K562 (cell line): Measurements from ENCODE around the gene ERH. TPM values are rescaled to one million over a fixed set of nuclear protein-coding genes. Genes with fewer than 3 reads are reported as not detected.

Experiments used
- BRCA1 ChIP-seq, 2 experiments: fragments of 450-650 bp in 1 of 2; sonication (generic) in 1 of 2; formaldehyde crosslinking in 1 of 2; IDR thresholded peaks; 2 replicates each; pipeline versions ENCODE4 v1.5.0 to v1.6.1; 2017 to 2020; ENCODE audit warnings: mild to moderate bottlenecking in 1 of 2, missing genetic modification reagents in 1 of 2
- CBX3 ChIP-seq, 2 experiments: IDR thresholded peaks; 1 replicate in 1 of 2; 2 replicates in 1 of 2; pipeline ENCODE4 v1.6.1; 2012; ENCODE audit warnings: inconsistent platforms in 2 of 2, low read length in 2 of 2, borderline replicate concordance in 1 of 2, control low read depth in 1 of 2
- ELF4 ChIP-seq: fragments of 450-650 bp; formaldehyde crosslinking; IDR thresholded peaks from 2 replicates; pipeline ENCODE4 v1.4.0; 2022; ENCODE audit warnings: missing genetic modification characterization
- ERF ChIP-seq: fragments of 450-650 bp; formaldehyde crosslinking; IDR thresholded peaks from 2 replicates; pipeline ENCODE4 v1.4.0; 2020; ENCODE audit warnings: mild to moderate bottlenecking, mixed read lengths
- FOXA1 ChIP-seq: fragments of 450-650 bp; IDR thresholded peaks from 2 replicates; pipeline ENCODE4 v1.6.1; 2016; ENCODE audit warnings: mild to moderate bottlenecking, borderline replicate concordance
- GTF2A2 ChIP-seq: IDR thresholded peaks from 2 replicates; pipeline ENCODE4 v1.6.1; 2016; ENCODE audit warnings: mild to moderate bottlenecking, missing genetic modification characterization, missing compliant biosample characterization
- HBP1 ChIP-seq: fragments of 450-650 bp; formaldehyde crosslinking; IDR thresholded peaks from 2 replicates; pipeline ENCODE4 v1.4.0; 2022; ENCODE audit warnings: missing genetic modification characterization
- HDAC6 ChIP-seq: IDR thresholded peaks from 2 replicates; pipeline ENCODE4 v1.6.1; 2012; ENCODE audit warnings: low read depth, mild to moderate bottlenecking, control low read depth, inconsistent platforms, low read length, moderate library complexity
- HEY1 ChIP-seq: fragments of 250-450 bp; sonication (Bioruptor Pico); IDR thresholded peaks from 2 replicates; pipeline ENCODE4 v1.5.0; 2020; ENCODE audit warnings: mild to moderate bottlenecking, moderate library complexity, borderline replicate concordance
- LCOR ChIP-seq: sonication (generic); formaldehyde crosslinking; IDR thresholded peaks from 2 replicates; pipeline ENCODE4 v1.8.0; 2022; ENCODE audit warnings: mild to moderate bottlenecking, missing genetic modification reagents
- MAFF ChIP-seq: IDR thresholded peaks from 2 replicates; pipeline ENCODE4 v1.6.1; 2012; ENCODE audit warnings: low read length, improper control_type of control experiment
- MECOM ChIP-seq: fragments of 250-450 bp; sonication (Bioruptor Pico); IDR thresholded peaks from 2 replicates; pipeline ENCODE4 v1.8.0; 2022; ENCODE audit warnings: inconsistent platforms
- NCOA4 ChIP-seq: fragments of 450-650 bp; IDR thresholded peaks from 2 replicates; pipeline ENCODE4 v1.6.1; 2018; ENCODE audit warnings: mild to moderate bottlenecking; ENCODE audit not compliant: partially characterized antibody
- NR4A1 ChIP-seq, 2 experiments: fragments of 250-450 bp in 1 of 2; fragments of 450-650 bp in 1 of 2; sonication (Bioruptor Pico) in 1 of 2; IDR thresholded peaks; 2 replicates each; pipeline versions ENCODE4 v1.4.0 to v1.6.1; 2016 to 2020; ENCODE audit warnings: mild to moderate bottlenecking in 2 of 2, missing compliant biosample characterization in 1 of 2, missing genetic modification characterization in 1 of 2, moderate library complexity in 1 of 2
- PTBP1 ChIP-seq: fragments of 200-400 bp; formaldehyde crosslinking; IDR thresholded peaks from 2 replicates; pipeline ENCODE4 v1.6.1; 2017; ENCODE audit warnings: low read depth, low read length
- RAD51 ChIP-seq: fragments of 450-650 bp; IDR thresholded peaks from 2 replicates; pipeline ENCODE4 v1.7.1; 2016; ENCODE audit warnings: low read depth, mild to moderate bottlenecking, borderline replicate concordance
- RB1 ChIP-seq: fragments of 450-650 bp; IDR thresholded peaks from 2 replicates; pipeline ENCODE4 v1.6.1; 2017; ENCODE audit warnings: low read depth, mild to moderate bottlenecking
- TRIM28 ChIP-seq: fragments of 450-650 bp; IDR thresholded peaks from 2 replicates; pipeline ENCODE4 v1.6.1; 2017
- ZFP36 ChIP-seq: fragments of 150-350 bp; IDR thresholded peaks from 2 replicates; pipeline ENCODE4 v1.6.1; 2018; ENCODE audit warnings: low read length, low read depth; ENCODE audit not compliant: partially characterized antibody
- ZNF12 ChIP-seq: sonication (generic); formaldehyde crosslinking; IDR thresholded peaks from 2 replicates; pipeline ENCODE4 v1.4.0; 2020; ENCODE audit warnings: mild to moderate bottlenecking, missing genetic modification reagents
- ZNF134 ChIP-seq: fragments of 250-450 bp; sonication (Bioruptor Pico); conservative IDR thresholded peaks from 2 replicates; pipeline ENCODE4 v1.4.0; 2020
- ZNF184 ChIP-seq: sonication (generic); formaldehyde crosslinking; IDR thresholded peaks from 2 replicates; pipeline ENCODE4 v1.5.0; 2020; ENCODE audit warnings: missing genetic modification reagents
- polyA plus RNA-seq, 8 experiments: library from polyadenylated mRNA; depleted of rRNA in 4 of 8; stranded (reverse) in 5 of 8; unstranded in 3 of 8; fragments of >200 nt; fragmentation: Nextera tagmentation in 2 of 8; fragmentation: Illumina TruSeq in 1 of 8; extraction: Ambion mirVana in 2 of 8; extraction: Trizol in 1 of 8; gene quantifications; 2 replicates each; pipeline versions ENCODE4 v1.2.1 to v1.2.3, GENCODE V29; 2011 to 2014; ENCODE audit warnings: inconsistent platforms in 1 of 8, missing spikeins in 1 of 8
- total RNA-seq, 7 experiments: library from RNA; depleted of rRNA in 6 of 7; stranded (reverse); fragments of >200 nt in 6 of 7; fragmentation: Illumina TruSeq in 2 of 7; extraction: Trizol in 2 of 7; gene quantifications; 2 replicates each; pipeline versions ENCODE4 v1.2.1 to v1.2.3, GENCODE V29; 2011 to 2021; ENCODE audit warnings: low replicate concordance in 1 of 7
- TF ChIP-seq, protein P1 (sequence below): fragments of 250-450 bp; sonication (Bioruptor Pico); IDR thresholded peaks from 2 replicates; pipeline ENCODE4 v1.4.0; 2020

ERH gene
- total and polyA plus RNA-seq, 9 of the 15 experiments (the other 6 are each of a cell fraction or from before 2014, with no cell fraction given) = 78.2 to 474 (median 250) TPM

GRCh38 chr14:69398053-69398817 is at the start of gene ERH, which contains the start of gene SLC39A9 (continued):
- TF ChIP-seq, protein P1, sequence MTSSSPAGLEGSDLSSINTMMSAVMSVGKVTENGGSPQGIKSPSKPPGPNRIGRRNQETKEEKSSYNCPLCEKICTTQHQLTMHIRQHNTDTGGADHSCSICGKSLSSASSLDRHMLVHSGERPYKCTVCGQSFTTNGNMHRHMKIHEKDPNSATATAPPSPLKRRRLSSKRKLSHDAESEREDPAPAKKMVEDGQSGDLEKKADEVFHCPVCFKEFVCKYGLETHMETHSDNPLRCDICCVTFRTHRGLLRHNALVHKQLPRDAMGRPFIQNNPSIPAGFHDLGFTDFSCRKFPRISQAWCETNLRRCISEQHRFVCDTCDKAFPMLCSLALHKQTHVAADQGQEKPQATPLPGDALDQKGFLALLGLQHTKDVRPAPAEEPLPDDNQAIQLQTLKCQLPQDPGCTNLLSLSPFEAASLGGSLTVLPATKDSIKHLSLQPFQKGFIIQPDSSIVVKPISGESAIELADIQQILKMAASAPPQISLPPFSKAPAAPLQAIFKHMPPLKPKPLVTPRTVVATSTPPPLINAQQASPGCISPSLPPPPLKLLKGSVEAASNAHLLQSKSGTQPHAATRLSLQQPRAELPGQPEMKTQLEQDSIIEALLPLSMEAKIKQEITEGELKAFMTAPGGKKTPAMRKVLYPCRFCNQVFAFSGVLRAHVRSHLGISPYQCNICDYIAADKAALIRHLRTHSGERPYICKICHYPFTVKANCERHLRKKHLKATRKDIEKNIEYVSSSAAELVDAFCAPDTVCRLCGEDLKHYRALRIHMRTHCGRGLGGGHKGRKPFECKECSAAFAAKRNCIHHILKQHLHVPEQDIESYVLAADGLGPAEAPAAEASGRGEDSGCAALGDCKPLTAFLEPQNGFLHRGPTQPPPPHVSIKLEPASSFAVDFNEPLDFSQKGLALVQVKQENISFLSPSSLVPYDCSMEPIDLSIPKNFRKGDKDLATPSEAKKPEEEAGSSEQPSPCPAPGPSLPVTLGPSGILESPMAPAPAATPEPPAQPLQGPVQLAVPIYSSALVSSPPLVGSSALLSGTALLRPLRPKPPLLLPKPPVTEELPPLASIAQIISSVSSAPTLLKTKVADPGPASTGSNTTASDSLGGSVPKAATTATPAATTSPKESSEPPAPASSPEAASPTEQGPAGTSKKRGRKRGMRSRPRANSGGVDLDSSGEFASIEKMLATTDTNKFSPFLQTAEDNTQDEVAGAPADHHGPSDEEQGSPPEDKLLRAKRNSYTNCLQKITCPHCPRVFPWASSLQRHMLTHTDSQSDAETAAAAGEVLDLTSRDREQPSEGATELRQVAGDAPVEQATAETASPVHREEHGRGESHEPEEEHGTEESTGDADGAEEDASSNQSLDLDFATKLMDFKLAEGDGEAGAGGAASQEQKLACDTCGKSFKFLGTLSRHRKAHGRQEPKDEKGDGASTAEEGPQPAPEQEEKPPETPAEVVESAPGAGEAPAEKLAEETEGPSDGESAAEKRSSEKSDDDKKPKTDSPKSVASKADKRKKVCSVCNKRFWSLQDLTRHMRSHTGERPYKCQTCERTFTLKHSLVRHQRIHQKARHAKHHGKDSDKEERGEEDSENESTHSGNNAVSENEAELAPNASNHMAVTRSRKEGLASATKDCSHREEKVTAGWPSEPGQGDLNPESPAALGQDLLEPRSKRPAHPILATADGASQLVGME (CRISPR knock-in tag) = no peak
- TF ChIP-seq NR4A1 (CRISPR knock-in tag; IDR thresholded peaks at IDR 0.05) (no peak), NR4A1 (tag; IDR thresholded peaks at IDR 0.05) (no peak), HDAC6 (no peak), NCOA4 (no peak), ZNF184 (CRISPR knock-in tag) (no peak), ZNF12 (CRISPR knock-in tag) (no peak), GTF2A2 (tag) (no peak), FOXA1 (no peak), MAFF (0 out of 2 replicates have a peak, but pooled peaks have one; percentile 9), HBP1 (CRISPR knock-in tag) (no peak), ELF4 (no peak), MECOM (CRISPR knock-in tag) (no peak), CBX3 (IDR thresholded peaks at IDR 0.05; ENCODE audit: borderline replicate concordance in 1 of 2, low read length in 2 of 2) (peak in 1 of 2 experiments; percentile 18; a peak in 1 of 3 replicates), ZNF134 (CRISPR knock-in tag) (0 out of 2 replicates have a peak, but pooled peaks have one; percentile 15), RAD51 (no peak), PTBP1 (no peak), LCOR (CRISPR knock-in tag) (no peak), HEY1 (no peak), ERF (CRISPR knock-in tag) (no peak), RB1 (no peak), ZFP36 (no peak), BRCA1 (IDR thresholded peaks at IDR 0.05) (no peak), BRCA1 (CRISPR knock-in tag; IDR thresholded peaks at IDR 0.05) (no peak), TRIM28 (no peak)
